Panc1 (cell line): ENCODE data around the gene GATC.

Source experiments
- CTCF ChIP-seq: fragments of 450-650 bp; IDR thresholded peaks from 2 replicates; pipeline ENCODE4 v1.5.1; 2017; ENCODE audit warnings: mild to moderate bottlenecking
- POLR2AphosphoS5 ChIP-seq: IDR thresholded peaks from 2 replicates; pipeline ENCODE4 v1.6.1; 2012; ENCODE audit warnings: mild to moderate bottlenecking, low read depth, low read length, moderate library complexity
- REST ChIP-seq, 2 experiments: IDR thresholded peaks; 2 replicates each; pipeline ENCODE4 v1.6.1; 2011 to 2012; ENCODE audit warnings: low read depth in 2 of 2, control low read depth in 1 of 2, low read length in 1 of 2, mild to moderate bottlenecking in 1 of 2, moderate library complexity in 1 of 2; ENCODE audit not compliant: insufficient read depth in 1 of 2
- SIN3A ChIP-seq: IDR thresholded peaks from 2 replicates; pipeline ENCODE4 v1.6.1; 2012; ENCODE audit warnings: low read depth, mild to moderate bottlenecking, low read length, moderate library complexity, borderline replicate concordance; ENCODE audit not compliant: insufficient read depth
- TCF7L2 ChIP-seq: IDR thresholded peaks from 2 replicates; pipeline ENCODE4 v1.6.1; 2011; ENCODE audit warnings: mild to moderate bottlenecking, low read depth, low read length, inconsistent platforms

- TF ChIP-seq CTCF (no peak), SIN3A (no peak), REST (IDR thresholded peaks at IDR 0.05; ENCODE audit: insufficient read depth in 1 of 2, low read depth in 2 of 2, low read length in 1 of 2) (no peak), POLR2AphosphoS5 (no peak), TCF7L2 (no peak)
These were observed 23.3 kb upstream of the GATC start for GRCh38 chr12:120422892-120423456.
